SK-N-SH (cell line): Measurements from ENCODE around the gene KIFC3.

Source experiments
- CHD2 ChIP-seq: fragments of 150-350 bp; IDR thresholded peaks from 2 replicates; pipeline ENCODE4 v1.6.1; 2018; ENCODE audit warnings: low read length; ENCODE audit not compliant: partially characterized antibody
- CTCF ChIP-seq: fragments of 200-600 bp; sonication (generic); IDR thresholded peaks from 2 replicates; pipeline ENCODE4 v1.6.1; 2017; ENCODE audit warnings: antibody characterized with exemption, mild to moderate bottlenecking, moderate library complexity
- EZH2phosphoT487 ChIP-seq: fragments of 200-600 bp; sonication (generic); IDR thresholded peaks from 2 replicates; pipeline ENCODE4 v1.6.1; 2017; ENCODE audit warnings: low read depth, mixed run types, mild to moderate bottlenecking, antibody characterized with exemption, moderate library complexity, borderline replicate concordance
- NFIC ChIP-seq: IDR thresholded peaks from 2 replicates; pipeline ENCODE4 v1.4.0; 2012; ENCODE audit warnings: borderline replicate concordance
- NRF1 ChIP-seq: IDR thresholded peaks from 2 replicates; pipeline ENCODE4 v1.6.1; 2012; ENCODE audit warnings: low read depth, mild to moderate bottlenecking, low read length
- PBX3 ChIP-seq: IDR thresholded peaks from 2 replicates; pipeline ENCODE4; 2012
- POLR2AphosphoS5 ChIP-seq: IDR thresholded peaks from 2 replicates; pipeline ENCODE4 v1.6.1; 2012; ENCODE audit warnings: low read depth, low read length
- RAD21 ChIP-seq: IDR thresholded peaks from 2 replicates; pipeline ENCODE4 v1.6.1; 2012; ENCODE audit warnings: mild to moderate bottlenecking, low read length
- REST ChIP-seq: IDR thresholded peaks from 2 replicates; pipeline ENCODE4 v1.6.1; 2012; ENCODE audit warnings: mild to moderate bottlenecking, low read depth, low read length, moderate library complexity
- TAF1 ChIP-seq: IDR thresholded peaks from 2 replicates; pipeline ENCODE4 v1.6.1; 2012; ENCODE audit warnings: low read depth, mild to moderate bottlenecking, low read length, moderate library complexity, borderline replicate concordance
- TCF12 ChIP-seq: IDR thresholded peaks from 2 replicates; pipeline ENCODE4 v1.4.0; 2012
- ZBTB33 ChIP-seq: IDR thresholded peaks from 2 replicates; pipeline ENCODE4 v1.4.0; 2012; ENCODE audit warnings: low read depth, borderline replicate concordance

GRCh38 chr16:57714047-57714446, 88.2 kb downstream of the KIFC3 start:
- TF ChIP-seq RAD21: no peak
- no peak for TF ChIP-seq CTCF
- no peak for TF ChIP-seq NFIC
- TF ChIP-seq TCF12: no peak
- TF ChIP-seq PBX3: no peak
- TF ChIP-seq REST: no peak
- no peak for TF ChIP-seq NRF1
- no peak for TF ChIP-seq TAF1
- no peak for TF ChIP-seq ZBTB33
- TF ChIP-seq POLR2AphosphoS5: no peak
- no peak for TF ChIP-seq CHD2
- TF ChIP-seq EZH2phosphoT487: no peak
